Measurements from ENCODE around the gene CYP2W1.
"Not testable (repeated sequence)": the region's sequence is repeated elsewhere in the genome, so short reads cannot be mapped to it uniquely, and the experiment has no call there.

CYP2W1 gene

GRCh38 chr7:997404-998395 lies 14.7 kb downstream of the CYP2W1 start:
- DNase-seq: no peak

GRCh38 chr7:999149-999879 lies 16.3 kb downstream of the CYP2W1 start:
- DNase-seq: no peak

GRCh38 chr7:999941-1000935 lies 17.3 kb downstream of the CYP2W1 start:
- no peak for DNase-seq

GRCh38 chr7:1001069-1001770 lies 18.2 kb downstream of the CYP2W1 start:
- DNase-seq: not testable (repeated sequence)

GRCh38 chr7:1002026-1002425 lies 19.0 kb downstream of the CYP2W1 start:
- not testable (repeated sequence) for DNase-seq

- not testable (repeated sequence) for DNase-seq
Observed at GRCh38 chr7:1002445-1002844, 19.5 kb downstream of the CYP2W1 start.

- DNase-seq: no peak
Observed at GRCh38 chr7:1004018-1004852, 21.3 kb downstream of the CYP2W1 start.

- no peak for DNase-seq
Observed at GRCh38 chr7:1005303-1005702, 22.3 kb downstream of the CYP2W1 start.

- DNase-seq: no peak
Observed at GRCh38 chr7:1007901-1008300, 24.9 kb downstream of the CYP2W1 start.

- no peak for DNase-seq
Observed at GRCh38 chr7:1008733-1009363, 25.9 kb downstream of the CYP2W1 start.

- DNase-seq: no peak
Observed at GRCh38 chr7:1009747-1010146, 26.8 kb downstream of the CYP2W1 start.

- no peak for DNase-seq
Observed at GRCh38 chr7:1010226-1010625, 27.2 kb downstream of the CYP2W1 start.

- no peak for DNase-seq
Observed at GRCh38 chr7:1011297-1012003, 28.5 kb downstream of the CYP2W1 start.

GRCh38 chr7:1012004-1012715 lies 29.2 kb downstream of the CYP2W1 start:
- no peak for DNase-seq

GRCh38 chr7:1012716-1013095 lies 29.7 kb downstream of the CYP2W1 start:
- no peak for DNase-seq

- peak; percentile 37 for DNase-seq
Observed at GRCh38 chr7:1013581-1013980, 30.6 kb downstream of the CYP2W1 start.

- DNase-seq: no peak
Observed at GRCh38 chr7:1014681-1015080, 31.7 kb downstream of the CYP2W1 start.

GRCh38 chr7:1015196-1016121 lies 32.5 kb downstream of the CYP2W1 start:
- DNase-seq: no peak

All from fibroblast of skin of right biceps (primary cell).